K562 (cell line): ENCODE measurements around the gene HOXB4. TPM values are rescaled to one million over a fixed set of nuclear protein-coding genes. Genes with fewer than 3 reads are reported as not detected.

Source experiments
- ATAC-seq: fragments of 200-7000 bp; cut with Tn5 transposase; 3 replicates; pipeline ENCODE4 v1.9.1; 2020; ENCODE audit warnings: moderate library complexity
- BruUV-seq: library from RNA; stranded (reverse); fragments of 400-500 nt; replicated peaks from 2 replicates; lab custom pipeline; 2021; lab: Mats Ljungman, UMichigan
- CTCF ChIA-PET: fragments of 300-600 bp; formaldehyde crosslinking; extraction: SDS; loops from one replicate; lab custom pipeline; 2021; ENCODE audit warnings: low intra/inter-chr PET ratio; lab: Yijun Ruan, JAX
- POLR2A ChIA-PET: fragments of 300-600, 350-650 bp; sonication (Branson Sonifier 250); formaldehyde crosslinking; extraction: SDS; loops from one replicate; lab custom pipeline; 2021; ENCODE audit warnings: antibody characterized with exemption, inconsistent platforms; lab: Yijun Ruan, JAX
- DNase-seq, 4 experiments: peaks; one replicate each; pipeline versions ENCODE4 v3.0.0 to v3.0.0-alpha.2; 2011 to 2018; ENCODE audit warnings: low spot score in 3 of 4, mixed read lengths in 3 of 4; ENCODE audit errors: extremely low read depth in 1 of 4
- FAIRE-seq: peaks from 2 replicates; lab custom pipeline; 2011; peaks lifted over from hg19 to GRCh38; lab: Jason Lieb, UNC
- H2AFZ ChIP-seq: 2 replicates; pipeline ENCODE4 v1.6.0; 2011; ENCODE audit warnings: low read depth, low read length, control low read depth, inconsistent platforms
- H3K27ac ChIP-seq: fragments of 200-600 bp; 3 replicates; pipeline ENCODE4 v1.8.0; 2011; ENCODE audit warnings: low read depth, mild to moderate bottlenecking, control low read depth, inconsistent platforms, low read length, moderate library complexity, mixed read lengths; ENCODE audit errors: extremely low read depth
- H3K27me3 ChIP-seq, 2 experiments: fragments of 300-600 bp in 1 of 2; 2 replicates in 1 of 2; 3 replicates in 1 of 2; pipeline versions ENCODE4 v1.6.0 to v1.8.0; 2011; ENCODE audit warnings: inconsistent platforms in 2 of 2, low read length in 2 of 2, mild to moderate bottlenecking in 1 of 2, mixed read lengths in 1 of 2, moderate library complexity in 1 of 2; ENCODE audit not compliant: control insufficient read depth in 2 of 2, insufficient read depth in 2 of 2
- H3K36me3 ChIP-seq: fragments of 300-600 bp; 3 replicates; pipeline ENCODE4 v1.8.0; 2011; ENCODE audit warnings: mild to moderate bottlenecking, low read length, inconsistent platforms; ENCODE audit not compliant: control insufficient read depth, insufficient read depth
- H3K4me1 ChIP-seq, 2 experiments: fragments of 200-600 bp in 1 of 2; replicated peaks in 1 of 2; 2 replicates in 1 of 2; 3 replicates in 1 of 2; pipeline versions ENCODE4 v1.5.1 to v1.8.0; 2011; ENCODE audit warnings: inconsistent platforms in 2 of 2, low read length in 2 of 2, mild to moderate bottlenecking in 1 of 2, mixed read lengths in 1 of 2, moderate library complexity in 1 of 2; ENCODE audit not compliant: control insufficient read depth in 2 of 2, insufficient read depth in 2 of 2
- H3K4me2 ChIP-seq: 2 replicates; pipeline ENCODE4 v1.6.1; 2011; ENCODE audit warnings: low read length, control low read depth, inconsistent platforms, mixed read lengths; ENCODE audit not compliant: insufficient read depth
- H3K4me3 ChIP-seq: fragments of 200-600 bp; sonication (generic), shearing (Covaris generic); 2 replicates; pipeline ENCODE4 v1.5.1; 2016; ENCODE audit warnings: control low read depth, inconsistent platforms
- H3K79me2 ChIP-seq: fragments of 200-600 bp; 3 replicates; pipeline ENCODE4 v1.8.0; 2011; ENCODE audit warnings: low read length, inconsistent platforms; ENCODE audit not compliant: control insufficient read depth, insufficient read depth
- H3K9ac ChIP-seq, 2 experiments: 2 replicates each; pipeline versions ENCODE4 v1.6.0 to v1.6.1; 2011; ENCODE audit warnings: low read depth in 2 of 2, low read length in 2 of 2, control low read depth in 1 of 2, inconsistent platforms in 1 of 2, mild to moderate bottlenecking in 1 of 2, mixed read lengths in 1 of 2; ENCODE audit not compliant: insufficient read depth in 1 of 2
- H3K9me1 ChIP-seq: one replicate; pipeline ENCODE4 v1.6.0; 2011; ENCODE audit warnings: inconsistent platforms, mild to moderate bottlenecking, low read length, moderate library complexity; ENCODE audit not compliant: control insufficient read depth, insufficient read depth
- H3K9me3 ChIP-seq: replicated peaks from 2 replicates; pipeline ENCODE4 v1.5.1; 2011; ENCODE audit warnings: low read depth, low read length, inconsistent platforms; ENCODE audit not compliant: control insufficient read depth, insufficient read depth
- H4K20me1 ChIP-seq: replicated peaks from 2 replicates; pipeline ENCODE4 v1.6.1; 2011; ENCODE audit warnings: low read length, inconsistent platforms, mixed read lengths; ENCODE audit not compliant: control insufficient read depth, insufficient read depth
- ARID2 ChIP-seq: fragments of 450-650 bp; IDR thresholded peaks from 2 replicates; pipeline ENCODE4 v1.6.1; 2017; ENCODE audit warnings: antibody characterized with exemption, mild to moderate bottlenecking
- BHLHE40 ChIP-seq: IDR thresholded peaks from 2 replicates; pipeline ENCODE4 v1.6.1; 2011; ENCODE audit warnings: low read length, improper control_type of control experiment
- CBFB ChIP-seq: sonication (generic); formaldehyde crosslinking; IDR thresholded peaks from 2 replicates; pipeline ENCODE4 v1.4.0; 2020; ENCODE audit warnings: mild to moderate bottlenecking, missing genetic modification reagents
- DMBX1 ChIP-seq: fragments of 250-450 bp; sonication (Bioruptor Pico); IDR thresholded peaks from 2 replicates; pipeline ENCODE4 v1.8.0; 2022; ENCODE audit warnings: inconsistent platforms, mild to moderate bottlenecking, moderate library complexity, borderline replicate concordance
- HEY1 ChIP-seq: fragments of 250-450 bp; sonication (Bioruptor Pico); IDR thresholded peaks from 2 replicates; pipeline ENCODE4 v1.5.0; 2020; ENCODE audit warnings: mild to moderate bottlenecking, moderate library complexity, borderline replicate concordance
- SETDB1 ChIP-seq: IDR thresholded peaks from one replicate; pipeline ENCODE4 v1.6.1; 2012; ENCODE audit warnings: low read length, control low read depth, inconsistent platforms
- TCF15 ChIP-seq: fragments of 250-450 bp; sonication (Bioruptor Pico); IDR thresholded peaks from 2 replicates; pipeline ENCODE4 v1.8.0; 2022; ENCODE audit warnings: moderate library complexity, mild to moderate bottlenecking, inconsistent platforms
- ZNF639 ChIP-seq, 2 experiments: fragments of 200-800 bp in 1 of 2; sonication (Bioruptor generic) in 1 of 2; sonication (generic) in 1 of 2; formaldehyde crosslinking in 1 of 2; IDR thresholded peaks in 1 of 2; conservative IDR thresholded peaks in 1 of 2; 2 replicates each; pipeline versions ENCODE4 v1.5.0 to v1.6.1; 2016 to 2020; ENCODE audit warnings: missing compliant biosample characterization in 1 of 2, missing genetic modification characterization in 1 of 2, missing genetic modification reagents in 1 of 2
- WGBS: fragments of 100-300 bp; shearing (Covaris generic); methylation state at CpG from one replicate; pipeline ENCODE4 v1.1.6; 2016; ENCODE audit warnings: low coverage, mixed read lengths; ENCODE audit not compliant: insufficient coverage; ENCODE audit errors: missing lambda C conversion rate; 5-methylcytosine and 5-hydroxymethylcytosine counted together
- in situ Hi-C: fragments of 300-500 bp; cut with MboI; formaldehyde crosslinking; loops from 4 replicates; pipeline ENCODE4 v1.15.0; 2018; ENCODE audit warnings: inconsistent platforms, mixed read lengths
- intact Hi-C: fragments of 100-400 bp; cut with micrococcal nuclease; formaldehyde crosslinking; loops from 2 replicates; pipeline ENCODE4 v1.14.2; 2022
- polyA plus RNA-seq, 8 experiments: library from polyadenylated mRNA; depleted of rRNA in 4 of 8; stranded (reverse) in 5 of 8; unstranded in 3 of 8; fragments of >200 nt; fragmentation: Nextera tagmentation in 2 of 8; fragmentation: Illumina TruSeq in 1 of 8; extraction: Ambion mirVana in 2 of 8; extraction: Trizol in 1 of 8; gene quantifications; 2 replicates each; pipeline versions ENCODE4 v1.2.1 to v1.2.3, GENCODE V29; 2011 to 2014; ENCODE audit warnings: inconsistent platforms in 1 of 8, missing spikeins in 1 of 8
- total RNA-seq, 7 experiments: library from RNA; depleted of rRNA in 6 of 7; stranded (reverse); fragments of >200 nt in 6 of 7; fragmentation: Illumina TruSeq in 2 of 7; extraction: Trizol in 2 of 7; gene quantifications; 2 replicates each; pipeline versions ENCODE4 v1.2.1 to v1.2.3, GENCODE V29; 2011 to 2021; ENCODE audit warnings: low replicate concordance in 1 of 7
- TF ChIP-seq, protein P1 (sequence below): sonication (generic); formaldehyde crosslinking; IDR thresholded peaks from 2 replicates; pipeline ENCODE4 v1.8.0; 2022; ENCODE audit warnings: mild to moderate bottlenecking, missing genetic modification reagents

HOXB4 gene
- total and polyA plus RNA-seq, 9 of the 15 experiments (the other 6 are each of a cell fraction or from before 2014, with no cell fraction given), result 1.6 to 34.9 (median 14.9) TPM

DNA sequence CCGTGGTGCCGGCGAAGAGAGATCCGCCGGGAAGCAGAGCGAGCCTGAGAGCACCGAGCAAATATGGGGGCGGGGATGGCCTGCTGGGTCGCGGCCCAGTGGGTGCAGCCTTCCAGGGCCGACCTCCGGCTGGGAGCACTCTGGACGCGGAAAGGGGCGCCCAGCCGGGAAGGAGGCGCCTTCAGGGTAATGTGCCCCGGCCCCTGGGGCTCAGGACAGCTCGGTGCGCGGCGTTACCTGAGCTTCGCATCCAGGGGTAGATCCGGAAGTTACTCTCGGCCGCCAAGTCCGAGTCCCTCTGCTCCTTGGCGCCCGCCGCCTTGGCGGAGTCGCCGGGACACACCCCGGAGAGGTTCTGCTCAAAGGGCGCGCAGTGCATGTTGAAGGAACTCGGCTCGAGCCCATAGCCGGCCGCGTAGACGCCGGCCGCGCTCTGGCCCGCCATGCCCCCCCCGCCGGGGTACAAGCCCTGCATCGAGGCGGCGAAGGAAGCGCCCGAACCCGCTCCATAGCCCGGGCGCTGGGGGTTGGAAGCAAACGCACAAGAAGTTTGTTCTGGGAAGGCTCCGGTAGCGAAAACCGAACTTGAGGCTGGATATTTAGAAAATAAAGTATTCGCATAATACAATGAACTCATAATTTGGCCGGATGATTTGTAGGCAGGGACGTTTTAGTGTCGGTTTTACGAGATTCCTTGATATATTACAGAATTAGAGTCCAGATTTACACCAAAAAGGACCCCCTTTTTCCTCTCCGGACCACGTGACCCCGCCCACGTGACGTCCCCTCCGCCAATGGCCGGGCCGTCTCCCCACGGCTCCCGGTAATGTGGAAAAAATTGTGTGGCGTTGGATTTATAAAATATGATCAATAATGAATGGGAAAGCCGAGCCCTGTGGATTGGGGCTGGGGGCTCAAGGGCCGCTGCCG lies 32.4 kb upstream of the HOXB4 start, which contains the start of gene HOXB7 (continued):
- TF ChIP-seq DMBX1 (CRISPR knock-in tag) (no peak), CBFB (no peak)

DNA sequence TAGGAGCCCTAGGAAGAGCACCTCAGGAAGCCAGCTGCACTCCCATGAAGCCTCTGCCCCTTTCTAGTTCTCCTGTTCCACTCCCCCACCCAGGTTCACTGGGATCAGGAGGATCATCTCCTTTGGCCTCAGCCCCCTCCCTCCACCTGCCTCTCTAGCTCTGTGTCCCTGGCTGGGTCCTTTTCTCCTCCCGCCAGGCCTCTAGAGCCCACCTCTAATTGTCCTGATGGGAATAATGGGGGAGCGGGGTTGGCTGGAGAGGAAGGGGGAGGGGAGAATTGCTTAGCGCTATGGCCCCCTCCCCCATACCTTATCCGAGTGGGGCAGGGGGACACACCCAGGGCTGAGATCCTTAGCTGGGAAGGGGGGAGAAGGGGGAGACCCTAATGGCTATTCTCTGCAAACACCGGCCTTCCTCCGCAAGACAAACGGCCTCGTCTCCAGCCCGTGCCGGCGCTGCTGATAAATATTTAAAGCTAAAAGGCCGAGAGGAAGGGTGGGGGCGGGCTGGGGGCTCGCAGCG lies 31.7 kb upstream of the HOXB4 start:
- peaks cover 22% of the 10 kb centered on the region; the same call in 2 of the 3 replicates for H3K79me2 ChIP-seq
- WGBS, result 0% methylated on average over 1 of the region's 15 CpGs
- ChIA-PET POLR2A (interaction anchor here (0.6 to 1.2 kb wide), 6 partner anchors 11 to 1668 kb away, joined by 3 to 5 read pairs (median 3); partner anchors contain the start of gene NFE2L1), CTCF (no interaction called here)
- H3K4me2 ChIP-seq, result peak overlapping the region; percentile 71
- H3K4me1 ChIP-seq, result peaks cover 26 to 59% of the 10 kb centered on the region in 2 experiments
- peak in 2 of 4 experiments; percentile 43 to 44 for DNase-seq
- H3K9me1 ChIP-seq, result no peaks in the 10 kb centered on the region
- ATAC-seq, result peak; percentile 12
- H3K27ac ChIP-seq, result peak overlapping the region; percentile 86
- H3K4me3 ChIP-seq, result peak overlapping the region; percentile 56
- FAIRE-seq, result peak; percentile 65
- H3K36me3 ChIP-seq, result peaks cover 12% of the 10 kb centered on the region; the same call in 1 of the 3 replicates
- H4K20me1 ChIP-seq, result no peaks in the 10 kb centered on the region
- BruUV-seq, result TSS peak; percentile 24
- H2AFZ ChIP-seq, result peak overlapping the region; percentile 47
- H3K9ac ChIP-seq, result peak overlapping the region; percentile 80 to 94
- intact Hi-C loops (no loop called here), in situ Hi-C loops (no loop called here)
- H3K9me3 ChIP-seq, result no peaks in the 10 kb centered on the region
- H3K27me3 ChIP-seq, result no peaks in the 10 kb centered on the region
- no peak for TF ChIP-seq SETDB1
- TF ChIP-seq, protein P1, sequence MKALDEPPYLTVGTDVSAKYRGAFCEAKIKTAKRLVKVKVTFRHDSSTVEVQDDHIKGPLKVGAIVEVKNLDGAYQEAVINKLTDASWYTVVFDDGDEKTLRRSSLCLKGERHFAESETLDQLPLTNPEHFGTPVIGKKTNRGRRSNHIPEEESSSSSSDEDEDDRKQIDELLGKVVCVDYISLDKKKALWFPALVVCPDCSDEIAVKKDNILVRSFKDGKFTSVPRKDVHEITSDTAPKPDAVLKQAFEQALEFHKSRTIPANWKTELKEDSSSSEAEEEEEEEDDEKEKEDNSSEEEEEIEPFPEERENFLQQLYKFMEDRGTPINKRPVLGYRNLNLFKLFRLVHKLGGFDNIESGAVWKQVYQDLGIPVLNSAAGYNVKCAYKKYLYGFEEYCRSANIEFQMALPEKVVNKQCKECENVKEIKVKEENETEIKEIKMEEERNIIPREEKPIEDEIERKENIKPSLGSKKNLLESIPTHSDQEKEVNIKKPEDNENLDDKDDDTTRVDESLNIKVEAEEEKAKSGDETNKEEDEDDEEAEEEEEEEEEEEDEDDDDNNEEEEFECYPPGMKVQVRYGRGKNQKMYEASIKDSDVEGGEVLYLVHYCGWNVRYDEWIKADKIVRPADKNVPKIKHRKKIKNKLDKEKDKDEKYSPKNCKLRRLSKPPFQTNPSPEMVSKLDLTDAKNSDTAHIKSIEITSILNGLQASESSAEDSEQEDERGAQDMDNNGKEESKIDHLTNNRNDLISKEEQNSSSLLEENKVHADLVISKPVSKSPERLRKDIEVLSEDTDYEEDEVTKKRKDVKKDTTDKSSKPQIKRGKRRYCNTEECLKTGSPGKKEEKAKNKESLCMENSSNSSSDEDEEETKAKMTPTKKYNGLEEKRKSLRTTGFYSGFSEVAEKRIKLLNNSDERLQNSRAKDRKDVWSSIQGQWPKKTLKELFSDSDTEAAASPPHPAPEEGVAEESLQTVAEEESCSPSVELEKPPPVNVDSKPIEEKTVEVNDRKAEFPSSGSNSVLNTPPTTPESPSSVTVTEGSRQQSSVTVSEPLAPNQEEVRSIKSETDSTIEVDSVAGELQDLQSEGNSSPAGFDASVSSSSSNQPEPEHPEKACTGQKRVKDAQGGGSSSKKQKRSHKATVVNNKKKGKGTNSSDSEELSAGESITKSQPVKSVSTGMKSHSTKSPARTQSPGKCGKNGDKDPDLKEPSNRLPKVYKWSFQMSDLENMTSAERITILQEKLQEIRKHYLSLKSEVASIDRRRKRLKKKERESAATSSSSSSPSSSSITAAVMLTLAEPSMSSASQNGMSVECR, result peak; percentile 39; the same call in 1 of the 2 replicates
- TF ChIP-seq ZNF639 (CRISPR knock-in tag; conservative IDR thresholded peaks at IDR 0.05 in 1 of 2, IDR thresholded peaks at IDR 0.05 in 1 of 2), result peak in 1 of 2 experiments; percentile 17; a peak in 1 of 4 replicates
- no peak for TF ChIP-seq ARID2
- TF ChIP-seq BHLHE40, result 0 out of 2 replicates have a peak, but pooled peaks have one; percentile 24
- no peak for TF ChIP-seq HEY1 (CRISPR knock-in tag)
- no peak for TF ChIP-seq TCF15 (CRISPR knock-in tag)
